ENCODE measurements around the gene KCTD17. TPM values are rescaled to one million over a fixed set of nuclear protein-coding genes. Genes with fewer than 3 reads are reported as not detected.

Gene KCTD17
- total RNA-seq, 6 experiments from 2014 or later, result 2.0 to 9.7 (median 4.4) TPM

GRCh38 chr22:37080438-37080837 lies 28.9 kb downstream of the KCTD17 start:
- WGBS (ENCODE audit: insufficient coverage, low coverage, low lambda C conversion rate, missing lambda C conversion rate), result 90% methylated on average over 2 of the region's 6 CpGs
- no peak for TF ChIP-seq CTCF (IDR thresholded peaks at IDR 0.05)
- TF ChIP-seq POLR2A (IDR thresholded peaks at IDR 0.05), result no peak
- H3K27me3 ChIP-seq, result no peaks in the 10 kb centered on the region
- intact Hi-C loops (cut with DNase I), result no loop called here
- H3K4me1 ChIP-seq, result peaks cover 0 to 2% (median 0%) of the 10 kb centered on the region in 4 donors
- H3K9me3 ChIP-seq, result no peaks in the 10 kb centered on the region
- H3K36me3 ChIP-seq, result no peaks in the 10 kb centered on the region
- DNase-seq (no peak), ATAC-seq (no peak)
- H3K27ac ChIP-seq, result no peak overlapping the region
- no peak overlapping the region for H3K4me3 ChIP-seq

GRCh38 chr22:37080838-37081237 lies 29.3 kb downstream of the KCTD17 start:
- no peaks in the 10 kb centered on the region for H3K36me3 ChIP-seq
- intact Hi-C loops (cut with DNase I), result no loop called here
- no peak overlapping the region for H3K4me3 ChIP-seq
- H3K27ac ChIP-seq, result no peak overlapping the region
- H3K4me1 ChIP-seq, result peaks cover 0 to 2% (median 0%) of the 10 kb centered on the region in 4 donors
- no peaks in the 10 kb centered on the region for H3K27me3 ChIP-seq
- ATAC-seq (no peak), DNase-seq (no peak)
- no peak for TF ChIP-seq CTCF (IDR thresholded peaks at IDR 0.05)
- no peak for TF ChIP-seq POLR2A (IDR thresholded peaks at IDR 0.05)
- 79% methylated on average over 3 of the region's 12 CpGs for WGBS (ENCODE audit: insufficient coverage, low coverage, low lambda C conversion rate, missing lambda C conversion rate)
- no peaks in the 10 kb centered on the region for H3K9me3 ChIP-seq

- Histone ChIP-seq H3K9me3 (no peaks in the 10 kb centered on the region), H3K27ac (no peak overlapping the region), H3K36me3 (no peaks in the 10 kb centered on the region), H3K27me3 (no peaks in the 10 kb centered on the region), H3K4me3 (no peak overlapping the region), H3K4me1 (peaks cover 0 to 2% (median 0%) of the 10 kb centered on the region in 4 donors)
- ATAC-seq, result no peak
- DNase-seq, result no peak
- TF ChIP-seq POLR2A (IDR thresholded peaks at IDR 0.05), result no peak
- TF ChIP-seq CTCF (IDR thresholded peaks at IDR 0.05), result no peak
- WGBS (ENCODE audit: insufficient coverage, low coverage, low lambda C conversion rate, missing lambda C conversion rate), result 90% methylated on average over 3 of the region's 10 CpGs
- intact Hi-C loops (cut with DNase I), result no loop called here
Observed at GRCh38 chr22:37082251-37082873, 30.8 kb downstream of the KCTD17 start.

- no peaks in the 10 kb centered on the region for H3K27me3 ChIP-seq
- no peaks in the 10 kb centered on the region for H3K9me3 ChIP-seq
- no peak overlapping the region for H3K27ac ChIP-seq
- no peak for TF ChIP-seq CTCF (IDR thresholded peaks at IDR 0.05)
- TF ChIP-seq POLR2A (IDR thresholded peaks at IDR 0.05), result no peak
- intact Hi-C loops (cut with DNase I), result no loop called here
- no peaks in the 10 kb centered on the region for H3K4me1 ChIP-seq
- 69% methylated on average over 5 of the region's 6 CpGs for WGBS (ENCODE audit: insufficient coverage, low coverage, low lambda C conversion rate, missing lambda C conversion rate)
- no peak overlapping the region for H3K4me3 ChIP-seq
- DNase-seq (no peak), ATAC-seq (no peak)
- no peaks in the 10 kb centered on the region for H3K36me3 ChIP-seq
Observed at GRCh38 chr22:37083914-37084313, 32.4 kb downstream of the KCTD17 start.
